Activated naive CD8-positive, alpha-beta T cell treated with anti-CD3 and anti-CD28 coated beads, Interleukin-2, amount 10 ng/mL, durations not matched to agents 7 days and 5 days (primary cell): Measurements from ENCODE around the gene SHROOM4. TPM values are rescaled to one million over a fixed set of nuclear protein-coding genes. Genes with fewer than 3 reads are reported as not detected.

ENCODE experiments used
- ATAC-seq: fragments of 150-1000 bp; cut with Tn5 transposase; one replicate; pipeline ENCODE4 v1.10.0; 2021; ENCODE audit warnings: low read depth, moderate library complexity
- POLR2A ChIA-PET: fragments of 350-600 bp; sonication (Branson Sonifier 250); formaldehyde crosslinking; loops from one replicate; lab custom pipeline; 2021; ENCODE audit warnings: antibody characterized with exemption; lab: Charles Lee
- DNase-seq: peaks from one replicate; pipeline ENCODE4 v3.0.0; 2021
- H3K27ac Mint-ChIP-seq: one replicate; pipeline ENCODE4 v1.8.0; 2022; ENCODE audit warnings: mild to moderate bottlenecking, mixed read lengths
- H3K27me3 Mint-ChIP-seq: one replicate; pipeline ENCODE4 v1.8.0; 2022; ENCODE audit warnings: mild to moderate bottlenecking, moderate library complexity, mixed read lengths
- H3K36me3 Mint-ChIP-seq: one replicate; pipeline ENCODE4 v1.8.0; 2021; ENCODE audit warnings: mild to moderate bottlenecking, mixed read lengths
- H3K4me1 Mint-ChIP-seq: one replicate; pipeline ENCODE4 v1.8.0; 2021; ENCODE audit warnings: mixed read lengths
- H3K4me3 Mint-ChIP-seq: one replicate; pipeline ENCODE4 v1.8.0; 2022; ENCODE audit warnings: mild to moderate bottlenecking, moderate library complexity, mixed read lengths
- H3K9me3 Mint-ChIP-seq: one replicate; pipeline ENCODE4 v1.8.0; 2021; ENCODE audit warnings: mixed read lengths
- total RNA-seq, 2 experiments: library from RNA; stranded (reverse); gene quantifications; one replicate each; pipeline ENCODE4 v1.2.3, GENCODE V29; 2021

SHROOM4 gene
- total RNA-seq, 2 experiments from 2014 or later: not detected

DNA sequence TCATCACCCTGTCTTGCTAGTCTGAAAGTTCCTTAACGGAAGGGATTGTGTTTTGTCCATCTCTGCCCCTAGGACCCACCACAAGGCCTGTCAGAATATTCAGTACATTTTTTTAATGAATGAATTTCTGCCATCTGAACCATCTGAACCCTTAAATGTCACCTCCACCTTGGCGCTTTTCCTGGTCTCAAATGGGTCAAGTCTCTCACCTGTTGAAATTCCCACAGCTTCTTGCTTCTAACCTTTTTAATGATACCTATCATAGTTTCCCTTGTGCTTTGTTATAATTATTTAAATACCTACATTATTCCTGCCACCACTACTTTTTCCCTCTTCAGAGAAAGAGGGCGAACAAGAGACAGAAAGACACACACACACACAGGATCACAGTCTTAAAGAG lies 48.0 kb downstream of the SHROOM4 start:
- peaks cover 2% of the 10 kb centered on the region for H3K27me3 Mint-ChIP-seq

GRCh38 chrX:50762578-50762977 lies 51.4 kb downstream of the SHROOM4 start:
- no peak overlapping the region for H3K4me3 Mint-ChIP-seq
- ATAC-seq: no peak
- POLR2A ChIA-PET: no interaction called here
- H3K9me3 Mint-ChIP-seq: no peaks in the 10 kb centered on the region
- H3K36me3 Mint-ChIP-seq: no peaks in the 10 kb centered on the region
- DNase-seq: no peak
- H3K4me1 Mint-ChIP-seq: no peaks in the 10 kb centered on the region
- H3K27ac Mint-ChIP-seq: no peak overlapping the region
- peaks cover 2% of the 10 kb centered on the region for H3K27me3 Mint-ChIP-seq

More for the DNA sequence above, 48.0 kb downstream of the SHROOM4 start:
- H3K4me1 Mint-ChIP-seq: no peaks in the 10 kb centered on the region
- H3K36me3 Mint-ChIP-seq: no peaks in the 10 kb centered on the region
- POLR2A ChIA-PET: no interaction called here
- no peak overlapping the region for H3K4me3 Mint-ChIP-seq
- DNase-seq (no peak), ATAC-seq (no peak)
- no peak overlapping the region for H3K27ac Mint-ChIP-seq
- H3K9me3 Mint-ChIP-seq: no peaks in the 10 kb centered on the region

DNA sequence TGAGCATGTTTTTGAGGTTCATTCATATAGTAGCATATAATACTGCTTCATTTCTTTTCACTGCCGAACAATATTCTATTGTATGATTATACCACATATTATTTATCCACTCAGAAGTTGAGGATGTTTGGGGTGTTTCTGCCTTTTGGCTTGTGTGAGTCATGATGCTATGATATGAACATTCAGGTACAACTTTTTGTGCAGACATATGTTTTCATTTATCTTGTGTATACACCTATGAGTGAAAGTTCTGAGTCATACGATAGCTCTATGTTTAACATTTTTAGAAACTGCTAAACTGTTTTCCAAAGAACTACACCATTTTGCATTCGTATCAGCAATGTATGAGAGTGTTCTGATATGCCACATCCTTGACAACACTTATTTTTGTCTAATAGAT lies 57.7 kb downstream of the SHROOM4 start:
- no peaks in the 10 kb centered on the region for H3K9me3 Mint-ChIP-seq
- no peak overlapping the region for H3K27ac Mint-ChIP-seq
- no peak for ATAC-seq
- DNase-seq: no peak
- H3K27me3 Mint-ChIP-seq: no peaks in the 10 kb centered on the region
- POLR2A ChIA-PET: no interaction called here
- no peaks in the 10 kb centered on the region for H3K4me1 Mint-ChIP-seq
- H3K4me3 Mint-ChIP-seq: no peak overlapping the region
- H3K36me3 Mint-ChIP-seq: no peaks in the 10 kb centered on the region

- no peaks in the 10 kb centered on the region for H3K27me3 Mint-ChIP-seq
- POLR2A ChIA-PET: no interaction called here
- ATAC-seq: no peak
Measured at GRCh38 chrX:50751091-50751490, 62.9 kb downstream of the SHROOM4 start.

DNA sequence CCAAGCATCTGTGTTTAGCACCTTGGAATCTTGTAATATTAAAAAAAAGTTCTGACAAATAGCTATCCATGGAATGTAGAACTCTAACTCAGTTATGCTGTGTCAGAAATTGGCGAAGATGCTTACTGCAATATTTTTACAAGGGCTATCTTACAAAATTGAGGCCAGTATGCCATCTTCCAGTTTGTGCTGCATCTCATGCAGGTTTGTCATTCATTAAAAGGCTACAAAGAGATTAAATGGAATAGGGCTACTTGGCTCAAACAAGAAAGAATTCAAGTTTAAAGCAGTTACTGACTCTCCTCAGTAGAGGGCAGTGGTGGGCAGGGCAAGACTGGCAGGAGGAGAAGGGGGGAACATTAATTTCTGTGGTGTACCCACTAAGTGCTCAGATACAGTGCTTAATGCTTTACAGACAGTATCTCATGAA lies 66.5 kb downstream of the SHROOM4 start:
- no peak for DNase-seq
- H3K27me3 Mint-ChIP-seq: peaks cover 13% of the 10 kb centered on the region
- POLR2A ChIA-PET: no interaction called here
- no peaks in the 10 kb centered on the region for H3K4me1 Mint-ChIP-seq
- ATAC-seq: no peak
- H3K9me3 Mint-ChIP-seq: no peaks in the 10 kb centered on the region
- H3K36me3 Mint-ChIP-seq: no peaks in the 10 kb centered on the region
- H3K4me3 Mint-ChIP-seq: no peak overlapping the region
- H3K27ac Mint-ChIP-seq: no peak overlapping the region

More at GRCh38 chrX:50751091-50751490, 62.9 kb downstream of the SHROOM4 start:
- H3K27ac Mint-ChIP-seq: no peak overlapping the region
- no peaks in the 10 kb centered on the region for H3K9me3 Mint-ChIP-seq
- no peak overlapping the region for H3K4me3 Mint-ChIP-seq
- no peaks in the 10 kb centered on the region for H3K4me1 Mint-ChIP-seq
- no peaks in the 10 kb centered on the region for H3K36me3 Mint-ChIP-seq
- DNase-seq: no peak

GRCh38 chrX:50736656-50737055 lies 77.3 kb downstream of the SHROOM4 start:
- H3K4me3 Mint-ChIP-seq: no peak overlapping the region
- H3K9me3 Mint-ChIP-seq: no peaks in the 10 kb centered on the region
- H3K4me1 Mint-ChIP-seq: no peaks in the 10 kb centered on the region
- DNase-seq (no peak), ATAC-seq (no peak)
- H3K27ac Mint-ChIP-seq: no peak overlapping the region
- H3K27me3 Mint-ChIP-seq: peaks cover 8% of the 10 kb centered on the region
- no peaks in the 10 kb centered on the region for H3K36me3 Mint-ChIP-seq
- POLR2A ChIA-PET: no interaction called here

DNA sequence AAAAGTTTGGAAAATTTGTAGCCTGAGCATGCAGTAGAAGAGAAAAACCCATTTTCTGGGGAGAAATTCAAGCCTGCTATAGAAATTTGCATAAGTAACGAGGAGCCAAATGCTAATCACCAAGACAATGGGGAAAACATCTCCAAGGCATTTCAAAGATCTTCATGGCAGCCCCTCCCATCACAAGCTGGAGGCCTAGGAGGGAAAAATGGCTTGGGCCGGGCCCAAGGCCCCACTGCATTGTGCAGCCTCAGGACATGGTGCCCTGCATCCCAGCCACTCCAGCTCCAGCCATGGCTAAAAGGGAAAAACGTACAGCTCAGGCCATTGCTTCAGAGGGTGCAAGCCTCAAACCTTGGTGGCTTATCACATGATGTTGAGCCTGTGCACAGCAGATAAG lies 87.7 kb downstream of the SHROOM4 start:
- no peaks in the 10 kb centered on the region for H3K27me3 Mint-ChIP-seq
- ATAC-seq (no peak), DNase-seq (no peak)
- no peaks in the 10 kb centered on the region for H3K9me3 Mint-ChIP-seq
- H3K36me3 Mint-ChIP-seq: no peaks in the 10 kb centered on the region
- no peak overlapping the region for H3K4me3 Mint-ChIP-seq
- no peak overlapping the region for H3K27ac Mint-ChIP-seq
- POLR2A ChIA-PET: no interaction called here
- H3K4me1 Mint-ChIP-seq: no peaks in the 10 kb centered on the region

DNA sequence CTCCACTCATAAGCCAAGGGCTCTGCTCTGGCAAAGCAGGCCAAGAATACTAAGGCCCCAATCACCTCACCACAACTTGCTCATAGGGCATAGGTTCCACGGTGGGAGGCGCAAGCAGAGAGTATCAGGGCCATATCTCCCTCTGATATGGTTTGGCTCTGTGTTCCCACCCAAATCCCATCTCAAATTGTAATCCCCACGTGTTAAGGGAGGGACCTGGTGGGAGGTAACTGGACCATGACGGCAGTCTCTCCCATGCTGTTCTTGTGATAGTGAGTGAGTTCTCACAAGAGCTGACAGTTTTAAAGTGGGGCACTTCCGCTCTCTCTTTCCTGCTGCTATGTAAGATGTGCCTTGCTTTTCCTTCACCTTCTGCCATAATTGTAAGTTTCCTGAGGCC lies 88.7 kb downstream of the SHROOM4 start:
- no peak for ATAC-seq

GRCh38 chrX:50723006-50723405 lies 91.0 kb downstream of the SHROOM4 start:
- Mint-ChIP-seq H3K4me1 (no peaks in the 10 kb centered on the region), H3K27ac (no peak overlapping the region)
- POLR2A ChIA-PET: no interaction called here

More for the DNA sequence above, 88.7 kb downstream of the SHROOM4 start:
- Mint-ChIP-seq H3K4me3 (no peak overlapping the region), H3K27ac (no peak overlapping the region), H3K36me3 (no peaks in the 10 kb centered on the region), H3K4me1 (no peaks in the 10 kb centered on the region), H3K9me3 (no peaks in the 10 kb centered on the region), H3K27me3 (no peaks in the 10 kb centered on the region)
- no peak for DNase-seq
- POLR2A ChIA-PET: no interaction called here

GRCh38 chrX:50721764-50722521 lies 92.1 kb downstream of the SHROOM4 start:
- H3K27me3 Mint-ChIP-seq: no peaks in the 10 kb centered on the region
- POLR2A ChIA-PET: no interaction called here
- no peak overlapping the region for H3K4me3 Mint-ChIP-seq
- no peaks in the 10 kb centered on the region for H3K36me3 Mint-ChIP-seq
- H3K9me3 Mint-ChIP-seq: no peaks in the 10 kb centered on the region
- ATAC-seq (no peak), DNase-seq (no peak)
- no peaks in the 10 kb centered on the region for H3K4me1 Mint-ChIP-seq
- H3K27ac Mint-ChIP-seq: no peak overlapping the region

More at GRCh38 chrX:50723006-50723405, 91.0 kb downstream of the SHROOM4 start:
- no peaks in the 10 kb centered on the region for H3K27me3 Mint-ChIP-seq
- no peak for ATAC-seq
- no peaks in the 10 kb centered on the region for H3K9me3 Mint-ChIP-seq
- H3K36me3 Mint-ChIP-seq: no peaks in the 10 kb centered on the region
- no peak overlapping the region for H3K4me3 Mint-ChIP-seq
- DNase-seq: no peak

GRCh38 chrX:50719614-50720013 lies 94.4 kb downstream of the SHROOM4 start:
- no peak overlapping the region for H3K4me3 Mint-ChIP-seq
- DNase-seq: no peak
- ATAC-seq: no peak
- H3K27me3 Mint-ChIP-seq: peaks cover 2% of the 10 kb centered on the region
- H3K36me3 Mint-ChIP-seq: no peaks in the 10 kb centered on the region
- H3K4me1 Mint-ChIP-seq: no peaks in the 10 kb centered on the region
- H3K27ac Mint-ChIP-seq: no peak overlapping the region
- H3K9me3 Mint-ChIP-seq: no peaks in the 10 kb centered on the region
- POLR2A ChIA-PET: no interaction called here

DNA sequence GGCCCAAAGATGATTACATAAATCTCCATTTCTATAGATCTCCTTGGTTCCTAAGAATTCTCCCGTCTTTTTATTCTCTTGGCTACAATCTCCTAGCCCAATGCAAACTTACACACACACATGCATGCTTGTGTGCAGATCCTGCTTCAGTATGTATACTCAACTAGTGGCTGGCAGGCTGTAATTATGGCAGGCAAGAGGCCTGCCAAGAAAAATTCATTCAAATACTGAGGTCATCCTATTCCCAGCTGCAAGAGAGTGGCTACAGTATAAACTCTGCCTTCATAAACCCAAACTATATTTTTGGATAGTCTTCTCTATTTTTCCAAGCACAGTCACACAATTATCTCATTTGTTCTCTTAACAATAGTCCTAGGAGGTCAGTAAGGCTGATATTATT lies 95.2 kb downstream of the SHROOM4 start:
- POLR2A ChIA-PET: no interaction called here
- no peak for ATAC-seq
- DNase-seq: no peak
- Mint-ChIP-seq H3K36me3 (no peaks in the 10 kb centered on the region), H3K27me3 (peaks cover 2% of the 10 kb centered on the region), H3K27ac (no peak overlapping the region), H3K9me3 (no peaks in the 10 kb centered on the region), H3K4me3 (no peak overlapping the region), H3K4me1 (no peaks in the 10 kb centered on the region)

- no peak overlapping the region for H3K4me3 Mint-ChIP-seq
- ATAC-seq: no peak
- H3K27ac Mint-ChIP-seq: no peak overlapping the region
- H3K36me3 Mint-ChIP-seq: no peaks in the 10 kb centered on the region
- POLR2A ChIA-PET: no interaction called here
- no peaks in the 10 kb centered on the region for H3K9me3 Mint-ChIP-seq
- DNase-seq: no peak
- no peaks in the 10 kb centered on the region for H3K4me1 Mint-ChIP-seq
- H3K27me3 Mint-ChIP-seq: peaks cover 2% of the 10 kb centered on the region
Measured at GRCh38 chrX:50716706-50717105, 97.3 kb downstream of the SHROOM4 start.

DNA sequence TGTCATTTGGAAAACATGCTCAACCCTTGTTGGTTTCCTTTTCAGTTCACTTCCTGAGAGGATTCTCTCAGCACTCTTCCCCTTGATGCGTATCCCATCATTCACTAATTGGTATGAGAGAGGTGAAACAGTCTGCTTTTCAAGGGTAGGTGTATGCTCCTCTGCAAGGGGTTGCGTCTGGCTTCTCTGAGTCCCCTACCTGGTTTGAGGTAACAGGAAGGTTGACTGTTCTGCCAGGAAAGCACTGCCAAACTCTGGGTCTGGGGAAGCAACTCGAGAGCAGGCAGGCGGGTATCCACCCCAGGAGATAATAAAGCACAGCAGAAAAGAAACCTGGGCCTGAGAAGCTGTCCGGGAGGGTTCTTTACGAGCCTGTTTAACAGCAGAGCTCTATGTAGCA lies 101.2 kb downstream of the SHROOM4 start:
- Mint-ChIP-seq H3K4me1 (no peaks in the 10 kb centered on the region), H3K36me3 (no peaks in the 10 kb centered on the region), H3K27ac (no peak overlapping the region), H3K27me3 (peaks cover 2% of the 10 kb centered on the region), H3K9me3 (no peaks in the 10 kb centered on the region), H3K4me3 (no peak overlapping the region)
- POLR2A ChIA-PET: no interaction called here
- DNase-seq: no peak
- no peak for ATAC-seq
